ENCODE measurements around the gene FDXACB1.

The FDXACB1 gene

DNA sequence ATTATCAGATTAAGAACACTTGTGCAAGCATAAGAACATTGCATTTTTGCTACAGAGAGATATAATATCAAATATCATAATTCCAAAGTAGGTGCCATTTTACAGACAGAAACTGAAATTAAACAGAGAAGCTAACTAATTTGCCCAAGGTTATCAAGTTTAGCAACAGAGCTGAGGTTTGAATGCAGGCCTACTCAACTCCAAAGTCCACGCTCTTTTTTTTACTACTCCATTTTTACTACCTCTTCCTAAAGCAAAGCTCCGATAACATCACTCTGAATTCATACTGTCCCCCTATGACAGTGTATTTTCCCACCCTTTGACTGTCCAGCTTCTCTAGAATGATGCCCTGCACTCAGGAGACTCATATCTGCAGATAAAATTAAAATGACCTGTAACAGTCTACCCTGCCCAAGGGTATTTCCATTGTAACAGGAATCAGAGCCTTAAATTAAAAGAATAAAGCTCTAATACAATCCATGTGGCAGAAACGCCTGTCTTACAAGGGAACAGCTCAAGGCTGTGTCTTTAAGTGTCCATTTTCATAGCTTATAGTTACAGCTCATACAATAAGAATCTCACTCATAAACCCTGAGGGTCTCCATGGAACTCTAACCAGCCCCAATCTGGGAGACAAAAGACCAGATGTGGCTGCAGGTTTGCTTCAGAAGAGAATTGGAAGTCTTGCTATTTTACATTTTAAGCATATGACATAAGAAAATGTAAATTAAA is 44.4 kb downstream of the FDXACB1 start:
- H2BK15ac ChIP-seq (ENCODE audit: low read length) = no peak overlapping the region
- H2BK12ac ChIP-seq (ENCODE audit: low read length) = no peak overlapping the region
- DNase-seq (ENCODE audit: low spot score) = no peak
- no peak overlapping the region for H4K8ac ChIP-seq (ENCODE audit: low read depth, low read length)
- no peak overlapping the region for H2BK5ac ChIP-seq (ENCODE audit: low read length)
- H2AFZ ChIP-seq (ENCODE audit: low read length) = no peak overlapping the region
- peaks cover 0 to 77% of the 10 kb centered on the region in 2 donors for H3K36me3 ChIP-seq (replicated peaks in 1 of 2; ENCODE audit: control insufficient read depth in 2 of 2, insufficient read depth in 2 of 2, low read length in 2 of 2)
- WGBS, 2 donors (ENCODE audit: extremely low coverage in 2 of 2, insufficient read length in 2 of 2, insufficient replicate concordance in 1 of 2) = 100% methylated on average over 1 of the region's 3 CpGs; no CpG with 5 or more reads in 1 of the 2 donors
- H3K4me2 ChIP-seq (ENCODE audit: insufficient read depth, low read length, poor library complexity, severe bottlenecking) = no peak overlapping the region
- H3K14ac ChIP-seq (ENCODE audit: low read length) = no peak overlapping the region
- H2AK5ac ChIP-seq (ENCODE audit: low read depth, low read length) = no peak overlapping the region
- H3K4me1 ChIP-seq (ENCODE audit: control insufficient read depth in 2 of 2, insufficient read depth in 1 of 2, low read depth in 1 of 2, low read length in 2 of 2) = no peaks in the 10 kb centered on the region
- no peak overlapping the region for H3K18ac ChIP-seq (ENCODE audit: low read length)
- no peak overlapping the region for H3K27ac ChIP-seq (replicated peaks; ENCODE audit: low read length)
- no peaks in the 10 kb centered on the region for H3K9me3 ChIP-seq (replicated peaks in 1 of 2; ENCODE audit: control insufficient read depth in 2 of 2, insufficient read depth in 1 of 2, low read depth in 1 of 2, low read length in 2 of 2)
- H3K23ac ChIP-seq (ENCODE audit: low read depth, low read length, poor library complexity) = no peak overlapping the region
- no peaks in the 10 kb centered on the region for H3K27me3 ChIP-seq (ENCODE audit: control insufficient read depth in 3 of 3, insufficient read depth in 3 of 3, low read depth in 1 of 3, low read length in 3 of 3)
- H4K91ac ChIP-seq (ENCODE audit: low read depth, low read length, poor library complexity) = no peak overlapping the region
- no peak overlapping the region for H2BK120ac ChIP-seq (ENCODE audit: low read depth, low read length)
- H3K79me1 ChIP-seq (ENCODE audit: low read depth, low read length) = no peaks in the 10 kb centered on the region
- H3K4me3 ChIP-seq (ENCODE audit: low read length in 2 of 2) = no peak overlapping the region
- H3K4ac ChIP-seq (ENCODE audit: low read length) = no peak overlapping the region
- no peak overlapping the region for H3K9ac ChIP-seq (ENCODE audit: low read depth, low read length, poor library complexity)

DNA sequence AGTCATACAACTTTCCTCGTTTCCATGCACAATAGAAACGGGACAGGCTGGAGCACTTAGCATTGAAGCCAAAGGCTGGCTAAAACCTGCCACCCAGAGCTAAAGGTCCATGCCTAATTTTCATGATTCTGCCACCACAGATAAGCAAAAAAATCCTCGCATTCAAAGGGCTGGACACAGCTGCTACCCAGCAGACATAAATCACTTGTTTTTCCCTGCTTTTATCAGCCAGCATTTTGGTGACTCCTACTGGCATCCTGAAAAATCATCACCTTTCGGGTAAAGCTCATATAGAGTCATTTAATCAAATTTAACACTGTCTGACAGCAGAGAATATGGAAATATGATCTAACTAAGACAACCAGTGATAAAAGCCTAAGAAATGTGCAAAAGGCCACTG is 45.4 kb downstream of the FDXACB1 start:
- Histone ChIP-seq H3K9me3 (replicated peaks in 1 of 2; ENCODE audit: control insufficient read depth in 2 of 2, insufficient read depth in 1 of 2, low read depth in 1 of 2, low read length in 2 of 2) (no peaks in the 10 kb centered on the region), H2AFZ (ENCODE audit: low read length) (no peak overlapping the region), H3K4ac (ENCODE audit: low read length) (no peak overlapping the region), H3K18ac (ENCODE audit: low read length) (no peak overlapping the region), H3K4me3 (ENCODE audit: low read length in 2 of 2) (no peak overlapping the region), H3K4me1 (ENCODE audit: control insufficient read depth in 2 of 2, insufficient read depth in 1 of 2, low read depth in 1 of 2, low read length in 2 of 2) (no peaks in the 10 kb centered on the region), H3K9ac (ENCODE audit: low read depth, low read length, poor library complexity) (no peak overlapping the region), H3K36me3 (replicated peaks in 1 of 2; ENCODE audit: control insufficient read depth in 2 of 2, insufficient read depth in 2 of 2, low read length in 2 of 2) (peaks cover 0 to 75% of the 10 kb centered on the region in 2 donors), H3K23ac (ENCODE audit: low read depth, low read length, poor library complexity) (no peak overlapping the region), H4K8ac (ENCODE audit: low read depth, low read length) (no peak overlapping the region), H2BK15ac (ENCODE audit: low read length) (no peak overlapping the region), H2AK5ac (ENCODE audit: low read depth, low read length) (no peak overlapping the region), H2BK120ac (ENCODE audit: low read depth, low read length) (no peak overlapping the region), H2BK12ac (ENCODE audit: low read length) (no peak overlapping the region), H3K14ac (ENCODE audit: low read length) (no peak overlapping the region), H3K27me3 (ENCODE audit: control insufficient read depth in 3 of 3, insufficient read depth in 3 of 3, low read depth in 1 of 3, low read length in 3 of 3) (no peaks in the 10 kb centered on the region), H3K79me1 (ENCODE audit: low read depth, low read length) (no peaks in the 10 kb centered on the region), H2BK5ac (ENCODE audit: low read length) (no peak overlapping the region), H3K4me2 (ENCODE audit: insufficient read depth, low read length, poor library complexity, severe bottlenecking) (no peak overlapping the region), H3K27ac (replicated peaks; ENCODE audit: low read length) (no peak overlapping the region), H4K91ac (ENCODE audit: low read depth, low read length, poor library complexity) (no peak overlapping the region)
- no CpG with 5 or more reads among the region's 4 CpGs for WGBS, 2 donors (ENCODE audit: extremely low coverage in 2 of 2, insufficient read length in 2 of 2, insufficient replicate concordance in 1 of 2)
- DNase-seq (ENCODE audit: low spot score) = no peak

GRCh38 chr11:111829185-111829968 is 49.6 kb downstream of the FDXACB1 start:
- H3K4me1 ChIP-seq (ENCODE audit: control insufficient read depth in 2 of 2, insufficient read depth in 1 of 2, low read depth in 1 of 2, low read length in 2 of 2) = no peaks in the 10 kb centered on the region
- no peak overlapping the region for H3K4ac ChIP-seq (ENCODE audit: low read length)
- H3K4me2 ChIP-seq (ENCODE audit: insufficient read depth, low read length, poor library complexity, severe bottlenecking) = no peak overlapping the region
- H3K27ac ChIP-seq (replicated peaks; ENCODE audit: low read length) = no peak overlapping the region
- WGBS, 2 donors (ENCODE audit: extremely low coverage in 2 of 2, insufficient read length in 2 of 2, insufficient replicate concordance in 1 of 2) = no CpG with 5 or more reads among the region's 5 CpGs
- no peaks in the 10 kb centered on the region for H3K79me1 ChIP-seq (ENCODE audit: low read depth, low read length)
- no peak overlapping the region for H2BK12ac ChIP-seq (ENCODE audit: low read length)
- no peak overlapping the region for H4K91ac ChIP-seq (ENCODE audit: low read depth, low read length, poor library complexity)
- H2BK120ac ChIP-seq (ENCODE audit: low read depth, low read length) = no peak overlapping the region
- H3K23ac ChIP-seq (ENCODE audit: low read depth, low read length, poor library complexity) = no peak overlapping the region
- H3K27me3 ChIP-seq (ENCODE audit: control insufficient read depth in 3 of 3, insufficient read depth in 3 of 3, low read depth in 1 of 3, low read length in 3 of 3) = no peaks in the 10 kb centered on the region
- no peak overlapping the region for H2BK15ac ChIP-seq (ENCODE audit: low read length)
- H4K8ac ChIP-seq (ENCODE audit: low read depth, low read length) = no peak overlapping the region
- H2BK5ac ChIP-seq (ENCODE audit: low read length) = no peak overlapping the region
- H3K14ac ChIP-seq (ENCODE audit: low read length) = no peak overlapping the region
- H3K9me3 ChIP-seq (replicated peaks in 1 of 2; ENCODE audit: control insufficient read depth in 2 of 2, insufficient read depth in 1 of 2, low read depth in 1 of 2, low read length in 2 of 2) = no peaks in the 10 kb centered on the region
- H2AFZ ChIP-seq (ENCODE audit: low read length) = no peak overlapping the region
- peaks cover 0 to 41% of the 10 kb centered on the region in 2 donors for H3K36me3 ChIP-seq (replicated peaks in 1 of 2; ENCODE audit: control insufficient read depth in 2 of 2, insufficient read depth in 2 of 2, low read length in 2 of 2)
- H3K4me3 ChIP-seq (ENCODE audit: low read length in 2 of 2) = no peak overlapping the region
- DNase-seq (ENCODE audit: low spot score) = no peak
- no peak overlapping the region for H3K18ac ChIP-seq (ENCODE audit: low read length)
- H3K9ac ChIP-seq (ENCODE audit: low read depth, low read length, poor library complexity) = no peak overlapping the region
- H2AK5ac ChIP-seq (ENCODE audit: low read depth, low read length) = no peak overlapping the region

DNA sequence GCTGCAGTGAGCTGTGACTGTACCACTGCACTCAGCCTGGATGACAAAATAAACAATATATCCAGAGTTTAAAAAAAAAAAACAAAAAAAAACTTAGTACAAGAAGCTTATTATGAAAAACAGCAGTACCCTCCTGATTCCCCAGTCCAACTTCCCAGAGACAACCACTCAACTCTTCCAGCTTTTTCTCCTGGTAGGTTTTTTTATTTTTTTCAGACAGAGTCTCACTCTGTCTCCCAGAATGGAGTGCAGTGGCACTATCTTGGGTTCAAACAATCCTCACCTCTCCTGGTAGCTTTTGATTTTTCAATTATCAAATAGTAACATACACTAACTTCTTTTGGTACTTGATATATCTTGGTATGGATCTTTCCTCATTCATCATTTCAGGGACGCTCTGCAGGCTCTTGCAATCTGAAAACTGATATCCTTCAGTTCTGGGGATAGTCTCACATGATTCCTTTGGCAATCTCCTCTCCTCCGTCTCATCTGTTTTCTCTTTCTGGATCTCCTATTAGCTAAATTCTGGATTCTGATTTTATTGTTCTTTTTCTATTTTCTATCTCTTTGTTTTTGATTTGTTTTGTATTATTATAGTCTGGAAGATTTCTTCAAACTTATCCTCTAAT is 52.5 kb downstream of the FDXACB1 start:
- H3K9ac ChIP-seq (ENCODE audit: low read depth, low read length, poor library complexity) = no peak overlapping the region
- no peak overlapping the region for H3K4ac ChIP-seq (ENCODE audit: low read length)
- no peak overlapping the region for H3K27ac ChIP-seq (replicated peaks; ENCODE audit: low read length)
- H4K91ac ChIP-seq (ENCODE audit: low read depth, low read length, poor library complexity) = no peak overlapping the region
- H2BK5ac ChIP-seq (ENCODE audit: low read length) = no peak overlapping the region
- H3K4me2 ChIP-seq (ENCODE audit: insufficient read depth, low read length, poor library complexity, severe bottlenecking) = no peak overlapping the region
- no peak overlapping the region for H4K8ac ChIP-seq (ENCODE audit: low read depth, low read length)
- no peaks in the 10 kb centered on the region for H3K27me3 ChIP-seq (ENCODE audit: control insufficient read depth in 3 of 3, insufficient read depth in 3 of 3, low read depth in 1 of 3, low read length in 3 of 3)
- H2AFZ ChIP-seq (ENCODE audit: low read length) = no peak overlapping the region
- DNase-seq (ENCODE audit: low spot score) = no peak
- H3K4me1 ChIP-seq (ENCODE audit: control insufficient read depth in 2 of 2, insufficient read depth in 1 of 2, low read depth in 1 of 2, low read length in 2 of 2) = no peaks in the 10 kb centered on the region
- H3K23ac ChIP-seq (ENCODE audit: low read depth, low read length, poor library complexity) = no peak overlapping the region
- H3K9me3 ChIP-seq (replicated peaks in 1 of 2; ENCODE audit: control insufficient read depth in 2 of 2, insufficient read depth in 1 of 2, low read depth in 1 of 2, low read length in 2 of 2) = no peaks in the 10 kb centered on the region
- no peak overlapping the region for H3K4me3 ChIP-seq (ENCODE audit: low read length in 2 of 2)
- no peak overlapping the region for H2BK12ac ChIP-seq (ENCODE audit: low read length)
- H3K36me3 ChIP-seq (replicated peaks in 1 of 2; ENCODE audit: control insufficient read depth in 2 of 2, insufficient read depth in 2 of 2, low read length in 2 of 2) = peaks cover 0 to 21% of the 10 kb centered on the region in 2 donors
- no peak overlapping the region for H3K18ac ChIP-seq (ENCODE audit: low read length)
- no peak overlapping the region for H3K14ac ChIP-seq (ENCODE audit: low read length)
- no peak overlapping the region for H2AK5ac ChIP-seq (ENCODE audit: low read depth, low read length)
- H3K79me1 ChIP-seq (ENCODE audit: low read depth, low read length) = no peaks in the 10 kb centered on the region
- H2BK120ac ChIP-seq (ENCODE audit: low read depth, low read length) = no peak overlapping the region
- WGBS, 2 donors (ENCODE audit: extremely low coverage in 2 of 2, insufficient read length in 2 of 2, insufficient replicate concordance in 1 of 2) = no CpG with 5 or more reads among the region's 2 CpGs
- no peak overlapping the region for H2BK15ac ChIP-seq (ENCODE audit: low read length)

Data from neuronal stem cell (in vitro differentiated cells).